HCT116 (cell line): ENCODE results near the gene PPP2R5B. TPM values are rescaled to one million over a fixed set of nuclear protein-coding genes. Genes with fewer than 3 reads are reported as not detected.

Experiments used
- ATAC-seq: fragments of 200-7000 bp; cut with Tn5 transposase; 2 replicates; pipeline ENCODE4 v1.9.1; 2020; ENCODE audit warnings: mild to moderate bottlenecking, moderate library complexity
- BruUV-seq: library from RNA; stranded (reverse); fragments of 400-500 nt; replicated peaks from 2 replicates; lab custom pipeline; 2021; lab: Mats Ljungman, UMichigan
- CTCF ChIA-PET: fragments of 300-600 bp; sonication (Branson Sonifier 250); formaldehyde crosslinking; loops from one replicate; lab custom pipeline; 2021; ENCODE audit warnings: antibody characterized with exemption; lab: Charles Lee
- POLR2A ChIA-PET: fragments of 300-600, 350-600 bp; sonication (Branson Sonifier 250); formaldehyde crosslinking; loops from one replicate; lab custom pipeline; 2021; ENCODE audit warnings: antibody characterized with exemption; lab: Charles Lee
- RAD21 ChIA-PET, 2 experiments: fragments of 300-600 bp; sonication (Branson Sonifier 250); formaldehyde crosslinking; loops; one replicate each; lab custom pipeline; 2023; ENCODE audit warnings: low total read pairs in 2 of 2; ENCODE audit not compliant: uncharacterized antibody in 2 of 2, unreplicated experiment in 2 of 2, low non-redundant PET in 1 of 2; lab: Charles Lee
- DNase-seq: peaks from one replicate; pipeline ENCODE4 v3.0.0-alpha.2; 2010; ENCODE audit warnings: low read depth, low spot score
- H2AFZ ChIP-seq: fragments of 200-600 bp; shearing (Covaris generic), sonication (generic); 2 replicates; pipeline ENCODE4 v1.6.1; 2017; ENCODE audit warnings: low read depth, mixed run types, mixed read lengths, antibody characterized with exemption, low read length; ENCODE audit not compliant: poor library complexity, severe bottlenecking
- H3K27ac ChIP-seq: 2 replicates; pipeline ENCODE4 v1.5.1; 2012; ENCODE audit warnings: low read depth, low read length
- H3K27me3 ChIP-seq: fragments of 200-600 bp; sonication (generic); 2 replicates; pipeline ENCODE4 v1.6.1; 2016; ENCODE audit warnings: mixed run types, low read length, mixed read lengths; ENCODE audit not compliant: insufficient read depth
- H3K36me3 ChIP-seq, 2 experiments: fragments of 200-500 bp in 1 of 2; fragments of 200-600 bp in 1 of 2; sonication (Bioruptor generic) in 1 of 2; sonication (generic) in 1 of 2; 2 replicates each; pipeline versions ENCODE4 v1.5.1 to v1.6.1; 2014 to 2016; ENCODE audit warnings: low read length in 2 of 2, inconsistent platforms in 1 of 2, mixed read lengths in 1 of 2, mixed run types in 1 of 2; ENCODE audit not compliant: insufficient read depth in 2 of 2, control insufficient read depth in 1 of 2
- H3K4me1 ChIP-seq, 2 experiments: fragments of 200-600 bp in 1 of 2; sonication (generic) in 1 of 2; 2 replicates each; pipeline versions ENCODE4 v1.5.1 to v1.6.1; 2012 to 2017; ENCODE audit warnings: low read length in 2 of 2, inconsistent platforms in 1 of 2, mild to moderate bottlenecking in 1 of 2, mixed read lengths in 1 of 2, mixed run types in 1 of 2, moderate library complexity in 1 of 2; ENCODE audit not compliant: insufficient read depth in 2 of 2, control insufficient read depth in 1 of 2
- H3K4me2 ChIP-seq: fragments of 200-600 bp; sonication (generic); 2 replicates; pipeline ENCODE4 v1.6.1; 2017; ENCODE audit warnings: mixed run types, low read length, mixed read lengths
- H3K4me3 ChIP-seq, 2 experiments: fragments of 200-600 bp in 1 of 2; sonication (generic) in 1 of 2; replicated peaks in 1 of 2; 2 replicates each; pipeline ENCODE4 v1.5.1; 2011 to 2016; ENCODE audit warnings: low read length in 2 of 2, control low read depth in 1 of 2, low read depth in 1 of 2, mild to moderate bottlenecking in 1 of 2, mixed read lengths in 1 of 2, mixed run types in 1 of 2
- H3K79me2 ChIP-seq: fragments of 200-600 bp; sonication (generic); 2 replicates; pipeline ENCODE4 v1.6.1; 2017; ENCODE audit warnings: mild to moderate bottlenecking, mixed run types, low read length, moderate library complexity, mixed read lengths; ENCODE audit not compliant: insufficient read depth
- H3K9ac ChIP-seq: fragments of 200-600 bp; sonication (generic); 2 replicates; pipeline ENCODE4 v1.6.1; 2016; ENCODE audit warnings: low read length, mixed read lengths
- H3K9me2 ChIP-seq: fragments of 200-600 bp; sonication (generic), shearing (Covaris generic); 2 replicates; pipeline ENCODE4 v1.6.1; 2017; ENCODE audit warnings: mixed run types, mild to moderate bottlenecking, moderate library complexity; ENCODE audit not compliant: insufficient read depth
- H3K9me3 ChIP-seq, 2 experiments: fragments of 200-500 bp in 1 of 2; fragments of 200-600 bp in 1 of 2; sonication (Bioruptor generic) in 1 of 2; sonication (generic) in 1 of 2; 2 replicates each; pipeline ENCODE4 v1.6.1; 2014 to 2017; ENCODE audit warnings: low read length in 2 of 2, mixed read lengths in 2 of 2, inconsistent platforms in 1 of 2, low read depth in 1 of 2, mild to moderate bottlenecking in 1 of 2, mixed run types in 1 of 2, moderate library complexity in 1 of 2; ENCODE audit not compliant: control insufficient read depth in 1 of 2, insufficient read depth in 1 of 2
- H4K20me1 ChIP-seq: fragments of 200-600 bp; sonication (generic), shearing (Covaris generic); 2 replicates; pipeline ENCODE4 v1.6.1; 2017; ENCODE audit warnings: mixed run types, mild to moderate bottlenecking, moderate library complexity; ENCODE audit not compliant: insufficient read depth
- EZH2 ChIP-seq: fragments of 200-600 bp; sonication (generic); IDR thresholded peaks from 2 replicates; pipeline ENCODE4 v1.6.1; 2017; ENCODE audit warnings: antibody characterized with exemption, mixed run types
- FOSL1 ChIP-seq: IDR thresholded peaks from 2 replicates; pipeline ENCODE4 v1.6.1; 2012; ENCODE audit warnings: low read depth
- RAD21 ChIP-seq: IDR thresholded peaks from 2 replicates; pipeline ENCODE4 v1.6.1; 2012; ENCODE audit warnings: low read depth, mild to moderate bottlenecking
- YY1 ChIP-seq: IDR thresholded peaks from 2 replicates; pipeline ENCODE4 v1.6.1; 2011; ENCODE audit warnings: low read length, low read depth, moderate library complexity, mild to moderate bottlenecking; ENCODE audit not compliant: insufficient replicate concordance; ENCODE audit errors: extremely low read depth
- ZFX ChIP-seq: fragments of 450-650 bp; IDR thresholded peaks from 2 replicates; pipeline ENCODE4 v1.6.1; 2017
- intact Hi-C: fragments of 100-400 bp; cut with micrococcal nuclease; formaldehyde crosslinking; loops from 2 replicates; pipeline ENCODE4 v1.10.0; 2022
- total RNA-seq: library from RNA; stranded (reverse); gene quantifications from one replicate; pipeline ENCODE4 v1.2.1, GENCODE V29; 2021; ENCODE audit not compliant: unreplicated experiment
- TF ChIP-seq, protein P1 (sequence below): IDR thresholded peaks from 2 replicates; pipeline ENCODE4 v1.6.1; 2011; ENCODE audit warnings: mild to moderate bottlenecking, low read length, moderate library complexity; ENCODE audit not compliant: insufficient replicate concordance; ENCODE audit errors: extremely low read depth
- TF ChIP-seq, protein P2 (sequence below): IDR thresholded peaks from 2 replicates; pipeline ENCODE4 v1.6.1; 2012

The PPP2R5B gene
- total RNA-seq, 1 experiment from 2014 or later: 10.9 TPM

DNA sequence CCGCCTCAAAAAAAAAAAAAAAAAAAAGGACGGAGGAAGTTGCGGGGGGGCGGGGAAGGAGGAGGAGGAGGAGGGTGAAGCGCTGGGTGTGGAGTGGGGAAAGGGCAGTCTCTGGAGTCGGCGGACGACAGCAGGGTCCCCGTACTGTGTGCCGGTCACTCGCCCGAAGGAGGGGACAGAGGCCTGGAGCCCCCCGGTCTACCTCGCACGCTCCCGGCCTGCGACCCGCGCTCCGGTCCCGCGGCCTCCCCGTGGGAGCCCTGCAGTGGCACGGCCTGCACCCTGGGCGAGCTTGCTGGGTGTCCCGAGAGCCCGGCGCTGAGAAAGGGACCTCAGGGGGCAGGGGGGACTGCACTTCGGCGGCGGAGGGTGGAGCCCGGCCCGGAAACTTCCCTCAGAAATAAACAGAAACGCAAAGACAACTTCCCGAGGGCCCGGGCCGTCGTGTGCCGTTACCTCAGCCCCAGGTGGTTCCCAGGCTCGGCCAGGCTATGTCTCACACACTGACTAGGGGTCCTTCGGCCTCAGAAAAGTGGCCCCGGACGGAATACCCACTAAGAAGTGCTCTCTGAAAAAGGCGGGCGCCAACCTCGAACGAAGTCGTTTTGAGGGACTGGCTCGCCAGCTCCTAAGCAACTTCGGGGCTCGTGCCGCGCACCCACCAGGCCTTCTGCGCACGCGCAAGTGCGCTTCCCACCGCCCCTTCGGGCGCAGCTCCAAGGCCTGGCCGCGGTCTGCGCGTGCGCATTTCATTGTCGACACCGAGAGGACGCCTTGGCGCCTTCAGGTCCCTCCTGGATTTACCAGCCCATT lies 47.1 kb downstream of the PPP2R5B start, which contains the start of gene MAJIN:
TSS of gene MAJIN (minus strand) at position 688 of the 813 bp plus-strand sequence. CDS start 12,703 bp downstream, outside the sequence.
- no peak within 1 kb of the TSS for H3K4me3 ChIP-seq
- CTCF ChIA-PET: no interaction called here
- no peak within 1 kb of the TSS for H3K4me2 ChIP-seq

More for the DNA sequence above, 47.1 kb downstream of the PPP2R5B start, which contains the start of gene MAJIN:
- Histone ChIP-seq H2AFZ (no peak within 1 kb of the TSS), H3K4me1 (peaks cover 0 to 3% of the 10 kb centered on the region in 2 experiments; a peak in 1 of 4 replicates), H3K79me2 (no peaks in the 10 kb centered on the region), H3K27me3 (no peaks in the 10 kb centered on the region), H3K27ac (no peak within 1 kb of the TSS), H3K9ac (no peak within 1 kb of the TSS), H3K36me3 (no peaks in the 10 kb centered on the region), H3K9me3 (no peaks in the 10 kb centered on the region), H4K20me1 (no peaks in the 10 kb centered on the region), H3K9me2 (no peaks in the 10 kb centered on the region)
- ChIA-PET POLR2A (no interaction called here), RAD21 (no interaction called here)
- no peak for DNase-seq
- TF ChIP-seq YY1: no peak
- no peak for TF ChIP-seq ZFX
- TF ChIP-seq, protein P1, sequence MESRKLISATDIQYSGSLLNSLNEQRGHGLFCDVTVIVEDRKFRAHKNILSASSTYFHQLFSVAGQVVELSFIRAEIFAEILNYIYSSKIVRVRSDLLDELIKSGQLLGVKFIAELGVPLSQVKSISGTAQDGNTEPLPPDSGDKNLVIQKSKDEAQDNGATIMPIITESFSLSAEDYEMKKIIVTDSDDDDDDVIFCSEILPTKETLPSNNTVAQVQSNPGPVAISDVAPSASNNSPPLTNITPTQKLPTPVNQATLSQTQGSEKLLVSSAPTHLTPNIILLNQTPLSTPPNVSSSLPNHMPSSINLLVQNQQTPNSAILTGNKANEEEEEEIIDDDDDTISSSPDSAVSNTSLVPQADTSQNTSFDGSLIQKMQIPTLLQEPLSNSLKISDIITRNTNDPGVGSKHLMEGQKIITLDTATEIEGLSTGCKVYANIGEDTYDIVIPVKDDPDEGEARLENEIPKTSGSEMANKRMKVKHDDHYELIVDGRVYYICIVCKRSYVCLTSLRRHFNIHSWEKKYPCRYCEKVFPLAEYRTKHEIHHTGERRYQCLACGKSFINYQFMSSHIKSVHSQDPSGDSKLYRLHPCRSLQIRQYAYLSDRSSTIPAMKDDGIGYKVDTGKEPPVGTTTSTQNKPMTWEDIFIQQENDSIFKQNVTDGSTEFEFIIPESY: no peak
- TF ChIP-seq, protein P2, sequence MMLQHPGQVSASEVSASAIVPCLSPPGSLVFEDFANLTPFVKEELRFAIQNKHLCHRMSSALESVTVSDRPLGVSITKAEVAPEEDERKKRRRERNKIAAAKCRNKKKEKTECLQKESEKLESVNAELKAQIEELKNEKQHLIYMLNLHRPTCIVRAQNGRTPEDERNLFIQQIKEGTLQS: no peak
- no peak for TF ChIP-seq FOSL1
- no peak for TF ChIP-seq EZH2
- no peak for TF ChIP-seq RAD21
- ATAC-seq: no peak
- BruUV-seq: no TSS peak
- intact Hi-C loops: no loop called here
